ENCODE results near the gene GNAS. TPM values are rescaled to one million over a fixed set of nuclear protein-coding genes. Genes with fewer than 3 reads are reported as not detected.

The GNAS gene
- total and polyA plus RNA-seq, 10 of the 15 experiments (the other 5 are each of a cell fraction or from before 2014, with no cell fraction given), result 209 to 950 (median 394) TPM

DNA sequence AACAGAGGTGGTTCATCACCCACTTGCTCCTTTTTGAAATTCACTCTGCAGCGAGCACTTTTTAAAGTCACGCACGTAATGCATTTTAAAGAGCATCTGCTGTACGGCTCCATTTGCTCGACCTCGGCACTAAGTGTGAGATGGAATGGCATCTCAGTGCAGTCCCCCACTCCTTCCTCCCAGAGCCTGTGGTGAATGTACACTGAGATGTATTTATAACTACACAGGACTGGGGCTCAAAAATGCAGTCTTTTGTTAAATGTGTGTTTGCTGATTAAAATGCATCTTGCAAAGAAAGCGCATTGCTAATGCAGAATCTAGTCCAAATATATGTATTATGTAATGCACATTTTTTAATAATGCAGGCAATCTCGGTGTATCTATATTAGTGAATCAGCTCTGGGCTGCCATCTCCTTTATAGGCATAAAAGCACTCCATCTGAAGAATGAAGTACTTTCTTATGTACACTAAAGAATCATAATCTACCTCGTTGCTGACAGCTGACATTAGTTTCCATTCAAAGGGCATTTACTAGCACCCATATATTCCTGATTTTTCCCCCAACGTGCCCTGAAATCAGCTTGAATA is 15.8 kb upstream of the GNAS start:
- FAIRE-seq, result no peak
- Histone ChIP-seq H3K27me3 (replicated peaks in 1 of 2; ENCODE audit: control insufficient read depth in 2 of 2, insufficient read depth in 2 of 2, low read length in 1 of 2) (no peaks in the 10 kb centered on the region; a peak in 3 of 4 replicates), H4K20me1 (ENCODE audit: control insufficient read depth, insufficient read depth) (no peaks in the 10 kb centered on the region), H3K79me2 (ENCODE audit: control insufficient read depth, insufficient read depth, low read length) (no peaks in the 10 kb centered on the region), H3K4me3 (no peak overlapping the region), H3K9me3 (replicated peaks; ENCODE audit: control insufficient read depth, insufficient read depth, low read length) (no peaks in the 10 kb centered on the region; the same call in 2 of the 3 replicates), H3K4me1 (ENCODE audit: control insufficient read depth, insufficient read depth, low read length) (no peaks in the 10 kb centered on the region), H3K9ac (ENCODE audit: control insufficient read depth, insufficient read depth, low read length) (no peak overlapping the region), H3K4me2 (ENCODE audit: control insufficient read depth, insufficient read depth) (no peak overlapping the region), H2AFZ (ENCODE audit: control insufficient read depth, low read depth, low read length) (no peak overlapping the region), H3K36me3 (ENCODE audit: control insufficient read depth in 2 of 2, insufficient read depth in 2 of 2, low read length in 1 of 2) (no peaks in the 10 kb centered on the region; a peak in 1 of 4 replicates), H3K27ac (ENCODE audit: control insufficient read depth, insufficient read depth) (no peak overlapping the region)
- CTCF ChIA-PET, result no interaction called here
- POLR2A ChIA-PET, result no interaction called here
- DNase-seq (ENCODE audit: low read depth, low spot score), result no peak
- SMC1A ChIA-PET (ENCODE audit: uncharacterized antibody, unreplicated experiment), result no interaction called here
- in situ Hi-C loops (cut with MboI), result no loop called here
- BruUV-seq (replicated peaks), result no TSS peak
- no peak for ATAC-seq
- TF ChIP-seq, protein P1, sequence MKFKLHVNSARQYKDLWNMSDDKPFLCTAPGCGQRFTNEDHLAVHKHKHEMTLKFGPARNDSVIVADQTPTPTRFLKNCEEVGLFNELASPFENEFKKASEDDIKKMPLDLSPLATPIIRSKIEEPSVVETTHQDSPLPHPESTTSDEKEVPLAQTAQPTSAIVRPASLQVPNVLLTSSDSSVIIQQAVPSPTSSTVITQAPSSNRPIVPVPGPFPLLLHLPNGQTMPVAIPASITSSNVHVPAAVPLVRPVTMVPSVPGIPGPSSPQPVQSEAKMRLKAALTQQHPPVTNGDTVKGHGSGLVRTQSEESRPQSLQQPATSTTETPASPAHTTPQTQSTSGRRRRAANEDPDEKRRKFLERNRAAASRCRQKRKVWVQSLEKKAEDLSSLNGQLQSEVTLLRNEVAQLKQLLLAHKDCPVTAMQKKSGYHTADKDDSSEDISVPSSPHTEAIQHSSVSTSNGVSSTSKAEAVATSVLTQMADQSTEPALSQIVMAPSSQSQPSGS (IDR thresholded peaks at IDR 0.05; ENCODE audit: low read length), result no peak
- TF ChIP-seq SRF (IDR thresholded peaks at IDR 0.05; ENCODE audit: low read depth in 2 of 2, low read length in 2 of 2), result no peak
- TF ChIP-seq WRNIP1 (IDR thresholded peaks at IDR 0.05; ENCODE audit: borderline replicate concordance, low read depth, low read length), result no peak
- TF ChIP-seq, protein P2, sequence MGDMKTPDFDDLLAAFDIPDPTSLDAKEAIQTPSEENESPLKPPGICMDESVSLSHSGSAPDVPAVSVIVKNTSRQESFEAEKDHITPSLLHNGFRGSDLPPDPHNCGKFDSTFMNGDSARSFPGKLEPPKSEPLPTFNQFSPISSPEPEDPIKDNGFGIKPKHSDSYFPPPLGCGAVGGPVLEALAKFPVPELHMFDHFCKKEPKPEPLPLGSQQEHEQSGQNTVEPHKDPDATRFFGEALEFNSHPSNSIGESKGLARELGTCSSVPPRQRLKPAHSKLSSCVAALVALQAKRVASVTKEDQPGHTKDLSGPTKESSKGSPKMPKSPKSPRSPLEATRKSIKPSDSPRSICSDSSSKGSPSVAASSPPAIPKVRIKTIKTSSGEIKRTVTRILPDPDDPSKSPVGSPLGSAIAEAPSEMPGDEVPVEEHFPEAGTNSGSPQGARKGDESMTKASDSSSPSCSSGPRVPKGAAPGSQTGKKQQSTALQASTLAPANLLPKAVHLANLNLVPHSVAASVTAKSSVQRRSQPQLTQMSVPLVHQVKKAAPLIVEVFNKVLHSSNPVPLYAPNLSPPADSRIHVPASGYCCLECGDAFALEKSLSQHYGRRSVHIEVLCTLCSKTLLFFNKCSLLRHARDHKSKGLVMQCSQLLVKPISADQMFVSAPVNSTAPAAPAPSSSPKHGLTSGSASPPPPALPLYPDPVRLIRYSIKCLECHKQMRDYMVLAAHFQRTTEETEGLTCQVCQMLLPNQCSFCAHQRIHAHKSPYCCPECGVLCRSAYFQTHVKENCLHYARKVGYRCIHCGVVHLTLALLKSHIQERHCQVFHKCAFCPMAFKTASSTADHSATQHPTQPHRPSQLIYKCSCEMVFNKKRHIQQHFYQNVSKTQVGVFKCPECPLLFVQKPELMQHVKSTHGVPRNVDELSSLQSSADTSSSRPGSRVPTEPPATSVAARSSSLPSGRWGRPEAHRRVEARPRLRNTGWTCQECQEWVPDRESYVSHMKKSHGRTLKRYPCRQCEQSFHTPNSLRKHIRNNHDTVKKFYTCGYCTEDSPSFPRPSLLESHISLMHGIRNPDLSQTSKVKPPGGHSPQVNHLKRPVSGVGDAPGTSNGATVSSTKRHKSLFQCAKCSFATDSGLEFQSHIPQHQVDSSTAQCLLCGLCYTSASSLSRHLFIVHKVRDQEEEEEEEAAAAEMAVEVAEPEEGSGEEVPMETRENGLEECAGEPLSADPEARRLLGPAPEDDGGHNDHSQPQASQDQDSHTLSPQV (IDR thresholded peaks at IDR 0.05), result no peak
- no peak for TF ChIP-seq ZNF207 (IDR thresholded peaks at IDR 0.05; ENCODE audit: borderline replicate concordance)
- TF ChIP-seq, protein P3, sequence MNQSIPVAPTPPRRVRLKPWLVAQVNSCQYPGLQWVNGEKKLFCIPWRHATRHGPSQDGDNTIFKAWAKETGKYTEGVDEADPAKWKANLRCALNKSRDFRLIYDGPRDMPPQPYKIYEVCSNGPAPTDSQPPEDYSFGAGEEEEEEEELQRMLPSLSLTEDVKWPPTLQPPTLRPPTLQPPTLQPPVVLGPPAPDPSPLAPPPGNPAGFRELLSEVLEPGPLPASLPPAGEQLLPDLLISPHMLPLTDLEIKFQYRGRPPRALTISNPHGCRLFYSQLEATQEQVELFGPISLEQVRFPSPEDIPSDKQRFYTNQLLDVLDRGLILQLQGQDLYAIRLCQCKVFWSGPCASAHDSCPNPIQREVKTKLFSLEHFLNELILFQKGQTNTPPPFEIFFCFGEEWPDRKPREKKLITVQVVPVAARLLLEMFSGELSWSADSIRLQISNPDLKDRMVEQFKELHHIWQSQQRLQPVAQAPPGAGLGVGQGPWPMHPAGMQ (IDR thresholded peaks at IDR 0.05; ENCODE audit: borderline replicate concordance), result no peak
- TF ChIP-seq, protein P4, sequence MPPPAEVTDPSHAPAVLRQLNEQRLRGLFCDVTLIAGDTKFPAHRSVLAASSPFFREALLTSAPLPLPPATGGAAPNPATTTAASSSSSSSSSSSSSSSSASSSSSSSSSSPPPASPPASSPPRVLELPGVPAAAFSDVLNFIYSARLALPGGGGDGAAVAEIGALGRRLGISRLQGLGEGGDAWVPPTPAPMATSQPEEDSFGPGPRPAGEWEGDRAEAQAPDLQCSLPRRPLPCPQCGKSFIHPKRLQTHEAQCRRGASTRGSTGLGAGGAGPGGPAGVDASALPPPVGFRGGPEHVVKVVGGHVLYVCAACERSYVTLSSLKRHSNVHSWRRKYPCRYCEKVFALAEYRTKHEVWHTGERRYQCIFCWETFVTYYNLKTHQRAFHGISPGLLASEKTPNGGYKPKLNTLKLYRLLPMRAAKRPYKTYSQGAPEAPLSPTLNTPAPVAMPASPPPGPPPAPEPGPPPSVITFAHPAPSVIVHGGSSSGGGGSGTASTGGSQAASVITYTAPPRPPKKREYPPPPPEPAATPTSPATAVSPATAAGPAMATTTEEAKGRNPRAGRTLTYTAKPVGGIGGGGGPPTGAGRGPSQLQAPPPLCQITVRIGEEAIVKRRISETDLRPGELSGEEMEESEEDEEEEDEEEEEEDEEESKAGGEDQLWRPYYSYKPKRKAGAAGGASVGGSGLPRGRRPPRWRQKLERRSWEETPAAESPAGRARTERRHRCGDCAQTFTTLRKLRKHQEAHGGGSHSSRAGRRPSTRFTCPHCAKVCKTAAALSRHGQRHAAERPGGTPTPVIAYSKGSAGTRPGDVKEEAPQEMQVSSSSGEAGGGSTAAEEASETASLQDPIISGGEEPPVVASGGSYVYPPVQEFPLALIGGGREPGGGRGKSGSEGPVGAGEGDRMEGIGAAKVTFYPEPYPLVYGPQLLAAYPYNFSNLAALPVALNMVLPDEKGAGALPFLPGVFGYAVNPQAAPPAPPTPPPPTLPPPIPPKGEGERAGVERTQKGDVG (CRISPR knock-in tag; IDR thresholded peaks at IDR 0.05), result no peak
- TF ChIP-seq BCL11A (IDR thresholded peaks at IDR 0.05; ENCODE audit: low read depth, low read length), result no peak
- TF ChIP-seq NR2C1 (IDR thresholded peaks at IDR 0.05), result no peak
- no peak for TF ChIP-seq NFXL1 (IDR thresholded peaks at IDR 0.05; ENCODE audit: borderline replicate concordance)
- TF ChIP-seq, protein P5, sequence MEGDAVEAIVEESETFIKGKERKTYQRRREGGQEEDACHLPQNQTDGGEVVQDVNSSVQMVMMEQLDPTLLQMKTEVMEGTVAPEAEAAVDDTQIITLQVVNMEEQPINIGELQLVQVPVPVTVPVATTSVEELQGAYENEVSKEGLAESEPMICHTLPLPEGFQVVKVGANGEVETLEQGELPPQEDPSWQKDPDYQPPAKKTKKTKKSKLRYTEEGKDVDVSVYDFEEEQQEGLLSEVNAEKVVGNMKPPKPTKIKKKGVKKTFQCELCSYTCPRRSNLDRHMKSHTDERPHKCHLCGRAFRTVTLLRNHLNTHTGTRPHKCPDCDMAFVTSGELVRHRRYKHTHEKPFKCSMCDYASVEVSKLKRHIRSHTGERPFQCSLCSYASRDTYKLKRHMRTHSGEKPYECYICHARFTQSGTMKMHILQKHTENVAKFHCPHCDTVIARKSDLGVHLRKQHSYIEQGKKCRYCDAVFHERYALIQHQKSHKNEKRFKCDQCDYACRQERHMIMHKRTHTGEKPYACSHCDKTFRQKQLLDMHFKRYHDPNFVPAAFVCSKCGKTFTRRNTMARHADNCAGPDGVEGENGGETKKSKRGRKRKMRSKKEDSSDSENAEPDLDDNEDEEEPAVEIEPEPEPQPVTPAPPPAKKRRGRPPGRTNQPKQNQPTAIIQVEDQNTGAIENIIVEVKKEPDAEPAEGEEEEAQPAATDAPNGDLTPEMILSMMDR (IDR thresholded peaks at IDR 0.05 in 2 of 3, conservative IDR thresholded peaks at IDR 0.05 in 1 of 3; ENCODE audit: control insufficient read depth in 2 of 3, extremely low read depth in 1 of 3, insufficient read depth in 1 of 3, low read depth in 3 of 3, low read length in 3 of 3), result no peak
- RAD21 ChIA-PET (ENCODE audit: unreplicated experiment), result no interaction called here
- 71% methylated on average over 10 of the region's 10 CpGs for WGBS (ENCODE audit: insufficient coverage, insufficient replicate concordance, low lambda C conversion rate, missing lambda C conversion rate)
- intact Hi-C loops (cut with micrococcal nuclease; ENCODE audit: unreplicated experiment), result loop anchor here (5.0 kb wide), 1 partner anchor 604 kb away; no protein-coding TSS in a partner anchor
